ENCODE results near the gene CCZ1B. TPM values are rescaled to one million over a fixed set of nuclear protein-coding genes. Genes with fewer than 3 reads are reported as not detected.
"Not testable (repeated sequence)": the region's sequence is repeated elsewhere in the genome, so short reads cannot be mapped to it uniquely, and the experiment has no call there.

The CCZ1B gene
- total and polyA plus RNA-seq, 2 donors (not counting 1 experiment from before 2014, with no cell fraction given) = 20.3 to 92.8 TPM

GRCh38 chr7:6792113-6792872 lies 33.8 kb downstream of the CCZ1B start:
- H3K9me3 ChIP-seq (ENCODE audit: control extremely low read depth in 1 of 3, control insufficient read depth in 2 of 3, insufficient read depth in 1 of 3, low read length in 2 of 3); H3K4me3 Mint-ChIP-seq; H3K27ac Mint-ChIP-seq; H2AFZ ChIP-seq (ENCODE audit: insufficient read depth, low read depth, low read length, poor library complexity, severe bottlenecking); DNase-seq; H3K27me3 Mint-ChIP-seq; H3K9me3 Mint-ChIP-seq (ENCODE audit: insufficient read depth); H3K27me3 ChIP-seq (replicated peaks in 1 of 4; ENCODE audit: control extremely low read depth in 1 of 4, control insufficient read depth in 3 of 4, insufficient read depth in 4 of 4, low read length in 3 of 4); ATAC-seq (ENCODE audit: low read depth); H3K27ac ChIP-seq (ENCODE audit: low read length in 2 of 2); intact Hi-C loops (cut with micrococcal nuclease); H3K4me3 ChIP-seq (ENCODE audit: control extremely low read depth in 1 of 5, extremely low read depth in 1 of 5, insufficient read depth in 1 of 5, low read depth in 2 of 5, low read length in 4 of 5); CTCF ChIA-PET; H3K79me2 ChIP-seq (ENCODE audit: control insufficient read depth, insufficient read depth, low read length); H3K4me1 Mint-ChIP-seq; H3K9ac ChIP-seq (ENCODE audit: low read length); H3K4me1 ChIP-seq (ENCODE audit: control insufficient read depth in 2 of 2, insufficient read depth in 2 of 2, low read length in 2 of 2); H3K4me2 ChIP-seq (replicated peaks; ENCODE audit: low read depth, low read length, poor library complexity, severe bottlenecking); H3K36me3 ChIP-seq (replicated peaks in 1 of 2; ENCODE audit: control extremely low read depth in 1 of 2, control insufficient read depth in 1 of 2, extremely low read depth in 1 of 2, insufficient read depth in 2 of 2, low read length in 1 of 2); H4K20me1 ChIP-seq (ENCODE audit: control insufficient read depth, insufficient read depth, low read length, poor library complexity, severe bottlenecking): not testable (repeated sequence)
- WGBS (ENCODE audit: insufficient coverage) = no CpG with 5 or more reads among the region's 15 CpGs
- POLR2A ChIA-PET = interaction anchor here (0.7 kb wide), 1 partner anchor 181 kb away, joined by 9 read pairs; no protein-coding TSS in a partner anchor

- H3K4me1 Mint-ChIP-seq; ATAC-seq (ENCODE audit: low read depth); POLR2A ChIA-PET; H2AFZ ChIP-seq (ENCODE audit: insufficient read depth, low read depth, low read length, poor library complexity, severe bottlenecking); H3K79me2 ChIP-seq (ENCODE audit: control insufficient read depth, insufficient read depth, low read length); H3K27ac ChIP-seq (ENCODE audit: low read length in 2 of 2); H3K9me3 Mint-ChIP-seq (ENCODE audit: insufficient read depth); CTCF ChIA-PET; intact Hi-C loops (cut with micrococcal nuclease); H3K9ac ChIP-seq (ENCODE audit: low read length); H3K4me3 Mint-ChIP-seq; H3K4me2 ChIP-seq (replicated peaks; ENCODE audit: low read depth, low read length, poor library complexity, severe bottlenecking); DNase-seq; H3K9me3 ChIP-seq (ENCODE audit: control extremely low read depth in 1 of 3, control insufficient read depth in 2 of 3, insufficient read depth in 1 of 3, low read length in 2 of 3); H3K27ac Mint-ChIP-seq; H3K27me3 Mint-ChIP-seq; H3K36me3 ChIP-seq (replicated peaks in 1 of 2; ENCODE audit: control extremely low read depth in 1 of 2, control insufficient read depth in 1 of 2, extremely low read depth in 1 of 2, insufficient read depth in 2 of 2, low read length in 1 of 2); H3K4me3 ChIP-seq (ENCODE audit: control extremely low read depth in 1 of 5, extremely low read depth in 1 of 5, insufficient read depth in 1 of 5, low read depth in 2 of 5, low read length in 4 of 5); H4K20me1 ChIP-seq (ENCODE audit: control insufficient read depth, insufficient read depth, low read length, poor library complexity, severe bottlenecking); H3K4me1 ChIP-seq (ENCODE audit: control insufficient read depth in 2 of 2, insufficient read depth in 2 of 2, low read length in 2 of 2); H3K27me3 ChIP-seq (replicated peaks in 1 of 4; ENCODE audit: control extremely low read depth in 1 of 4, control insufficient read depth in 3 of 4, insufficient read depth in 4 of 4, low read length in 3 of 4): not testable (repeated sequence)
- no CpG with 5 or more reads among the region's 13 CpGs for WGBS (ENCODE audit: insufficient coverage)
Observed at GRCh38 chr7:6789353-6789752, 36.7 kb downstream of the CCZ1B start.

GRCh38 chr7:6781581-6781980 lies 44.5 kb downstream of the CCZ1B start:
- CTCF ChIA-PET, POLR2A ChIA-PET: not testable (repeated sequence)

GRCh38 chr7:6761186-6761585 lies 64.9 kb downstream of the CCZ1B start:
- POLR2A ChIA-PET; H4K20me1 ChIP-seq (ENCODE audit: control insufficient read depth, insufficient read depth, low read length, poor library complexity, severe bottlenecking); H3K4me1 Mint-ChIP-seq; intact Hi-C loops (cut with micrococcal nuclease); H3K27me3 Mint-ChIP-seq; ATAC-seq (ENCODE audit: low read depth); H3K4me1 ChIP-seq (ENCODE audit: control insufficient read depth in 2 of 2, insufficient read depth in 2 of 2, low read length in 2 of 2); H3K9ac ChIP-seq (ENCODE audit: low read length); H3K9me3 Mint-ChIP-seq (ENCODE audit: insufficient read depth); H3K9me3 ChIP-seq (ENCODE audit: control extremely low read depth in 1 of 3, control insufficient read depth in 2 of 3, insufficient read depth in 1 of 3, low read length in 2 of 3); H3K27ac Mint-ChIP-seq; CTCF ChIA-PET; H3K4me3 ChIP-seq (ENCODE audit: control extremely low read depth in 1 of 5, extremely low read depth in 1 of 5, insufficient read depth in 1 of 5, low read depth in 2 of 5, low read length in 4 of 5); H3K4me3 Mint-ChIP-seq; H3K79me2 ChIP-seq (ENCODE audit: control insufficient read depth, insufficient read depth, low read length); DNase-seq; H3K4me2 ChIP-seq (replicated peaks; ENCODE audit: low read depth, low read length, poor library complexity, severe bottlenecking); H3K27ac ChIP-seq (ENCODE audit: low read length in 2 of 2); H3K36me3 ChIP-seq (replicated peaks in 1 of 2; ENCODE audit: control extremely low read depth in 1 of 2, control insufficient read depth in 1 of 2, extremely low read depth in 1 of 2, insufficient read depth in 2 of 2, low read length in 1 of 2); H3K27me3 ChIP-seq (replicated peaks in 1 of 4; ENCODE audit: control extremely low read depth in 1 of 4, control insufficient read depth in 3 of 4, insufficient read depth in 4 of 4, low read length in 3 of 4); H2AFZ ChIP-seq (ENCODE audit: insufficient read depth, low read depth, low read length, poor library complexity, severe bottlenecking): not testable (repeated sequence)
- no CpG with 5 or more reads among the region's 12 CpGs for whole genome bisulfite sequencing (ENCODE audit: insufficient coverage)

More at GRCh38 chr7:6781581-6781980, 44.5 kb downstream of the CCZ1B start:
- H3K36me3 ChIP-seq (replicated peaks in 1 of 2; ENCODE audit: control extremely low read depth in 1 of 2, control insufficient read depth in 1 of 2, extremely low read depth in 1 of 2, insufficient read depth in 2 of 2, low read length in 1 of 2); H3K4me2 ChIP-seq (replicated peaks; ENCODE audit: low read depth, low read length, poor library complexity, severe bottlenecking); H3K9ac ChIP-seq (ENCODE audit: low read length); intact Hi-C loops (cut with micrococcal nuclease); H2AFZ ChIP-seq (ENCODE audit: insufficient read depth, low read depth, low read length, poor library complexity, severe bottlenecking); H3K27me3 Mint-ChIP-seq; H3K9me3 Mint-ChIP-seq (ENCODE audit: insufficient read depth); H3K4me1 Mint-ChIP-seq; H3K27ac ChIP-seq (ENCODE audit: low read length in 2 of 2); ATAC-seq (ENCODE audit: low read depth); H3K4me3 ChIP-seq (ENCODE audit: control extremely low read depth in 1 of 5, extremely low read depth in 1 of 5, insufficient read depth in 1 of 5, low read depth in 2 of 5, low read length in 4 of 5); DNase-seq; H4K20me1 ChIP-seq (ENCODE audit: control insufficient read depth, insufficient read depth, low read length, poor library complexity, severe bottlenecking); H3K9me3 ChIP-seq (ENCODE audit: control extremely low read depth in 1 of 3, control insufficient read depth in 2 of 3, insufficient read depth in 1 of 3, low read length in 2 of 3); H3K27ac Mint-ChIP-seq; H3K4me1 ChIP-seq (ENCODE audit: control insufficient read depth in 2 of 2, insufficient read depth in 2 of 2, low read length in 2 of 2); H3K27me3 ChIP-seq (replicated peaks in 1 of 4; ENCODE audit: control extremely low read depth in 1 of 4, control insufficient read depth in 3 of 4, insufficient read depth in 4 of 4, low read length in 3 of 4); H3K4me3 Mint-ChIP-seq; H3K79me2 ChIP-seq (ENCODE audit: control insufficient read depth, insufficient read depth, low read length): not testable (repeated sequence)
- no CpG with 5 or more reads among the region's 6 CpGs for WGBS (ENCODE audit: insufficient coverage)

Data from B cell (primary cell).